Small intestine (tissue), 7 donors: ENCODE data around the gene PRSS21. TPM values are rescaled to one million over a fixed set of nuclear protein-coding genes. Genes with fewer than 3 reads are reported as not detected.

ENCODE experiments used
- DNase-seq, 2 donors: peaks; one replicate each; pipeline versions ENCODE4 v3.0.0 to v3.0.0-alpha.2; 2013
- FAIRE-seq: peaks from 2 replicates; lab custom pipeline; 2012; peaks lifted over from hg19 to GRCh38; lab: Jason Lieb, UNC
- H3K27ac ChIP-seq, 3 donors: one replicate each; pipeline ENCODE4 v1.5.1; 2013; ENCODE audit warnings: low read length in 2 of 3, mild to moderate bottlenecking in 2 of 3, control low read depth in 1 of 3, inconsistent platforms in 1 of 3, low read depth in 1 of 3, moderate library complexity in 1 of 3
- H3K27me3 ChIP-seq, 3 donors: one replicate each; pipeline ENCODE4 v1.6.1; 2013; ENCODE audit warnings: low read length in 3 of 3, inconsistent platforms in 1 of 3; ENCODE audit not compliant: control insufficient read depth in 3 of 3, insufficient read depth in 3 of 3
- H3K36me3 ChIP-seq, 3 donors: one replicate each; pipeline ENCODE4 v1.6.1; 2013; ENCODE audit warnings: low read length in 3 of 3, inconsistent platforms in 1 of 3, low read depth in 1 of 3, mild to moderate bottlenecking in 1 of 3, moderate library complexity in 1 of 3; ENCODE audit not compliant: control insufficient read depth in 3 of 3, insufficient read depth in 2 of 3
- H3K4me1 ChIP-seq, 3 donors: one replicate each; pipeline ENCODE4 v1.6.1; 2013; ENCODE audit warnings: low read length in 2 of 3, inconsistent platforms in 1 of 3, low read depth in 1 of 3, mild to moderate bottlenecking in 1 of 3, moderate library complexity in 1 of 3; ENCODE audit not compliant: control insufficient read depth in 3 of 3, insufficient read depth in 2 of 3
- H3K4me3 ChIP-seq, 3 donors: one replicate each; pipeline ENCODE4 v1.5.1; 2013; ENCODE audit warnings: low read length in 3 of 3, control low read depth in 1 of 3, inconsistent platforms in 1 of 3, low read depth in 1 of 3, mild to moderate bottlenecking in 1 of 3, moderate library complexity in 1 of 3
- H3K9me3 ChIP-seq, 2 donors: one replicate each; pipeline ENCODE4 v1.6.1; 2013; ENCODE audit warnings: low read depth in 1 of 2, low read length in 1 of 2; ENCODE audit not compliant: control insufficient read depth in 2 of 2, insufficient read depth in 1 of 2
- WGBS, 3 donors: extraction: QIAGEN DNeasy Blood & Tissue Kit; methylation state at CpG; one replicate each; pipeline ENCODE4 v1.1.7; 2013; 5-methylcytosine and 5-hydroxymethylcytosine counted together
- polyA plus RNA-seq, 4 donors: library from polyadenylated mRNA; stranded (reverse) in 3 of 4; unstranded in 1 of 4; fragments of 200-250 nt in 3 of 4; fragments of 120-200 nt in 1 of 4; gene quantifications; one replicate each; pipeline versions ENCODE4 v1.2.1 to v1.2.3, GENCODE V29; 2013
- donor health status: healthy with polysubstance abuse.
- donor health status: control.
- donor health status: control.
- donor health status: Bipolar disorder and iron deficiency.
- donor health status: healthy.

PRSS21 gene
- polyA plus RNA-seq, 4 donors = 0.15 to 0.19 TPM; not detected in 2

DNA sequence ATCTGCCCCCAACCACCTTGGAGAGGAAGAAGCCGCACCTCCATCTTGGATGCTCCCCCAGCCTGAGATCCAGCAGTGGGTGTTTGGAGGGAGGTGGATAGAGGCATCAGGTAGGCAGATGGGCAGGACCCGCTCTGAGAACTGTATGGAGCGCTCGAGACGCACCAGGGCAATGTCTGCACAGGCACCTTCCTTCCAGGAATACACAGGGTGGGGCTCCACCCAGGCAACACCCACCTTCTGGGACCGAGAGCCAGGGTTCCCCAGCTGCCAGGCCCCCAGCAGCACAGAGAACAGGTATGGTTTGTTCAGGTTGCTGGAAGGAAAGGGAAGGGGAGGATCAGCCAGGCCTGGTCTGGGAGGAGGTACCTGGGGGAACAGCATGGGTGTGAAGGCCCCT lies 38.5 kb downstream of the PRSS21 start:
- no peak overlapping the region for H3K27ac ChIP-seq
- FAIRE-seq (no peak), DNase-seq (no peak)
- H3K9me3 ChIP-seq = peaks cover 0 to 13% of the 10 kb centered on the region in 2 donors
- peaks cover 0 to 16% (median 3%) of the 10 kb centered on the region in 3 donors for H3K4me1 ChIP-seq
- WGBS, 3 donors = 48 to 77% (median 76%) methylated on average over 6 of the region's 6 CpGs
- no peaks in the 10 kb centered on the region for H3K36me3 ChIP-seq
- H3K27me3 ChIP-seq = peaks cover 0 to 12% (median 12%) of the 10 kb centered on the region in 3 donors
- no peak overlapping the region for H3K4me3 ChIP-seq

- no peak overlapping the region for H3K27ac ChIP-seq
- no peak for FAIRE-seq
- H3K36me3 ChIP-seq = no peaks in the 10 kb centered on the region
- no peak overlapping the region for H3K4me3 ChIP-seq
- H3K27me3 ChIP-seq = peaks cover 0 to 15% (median 12%) of the 10 kb centered on the region in 3 donors
- H3K9me3 ChIP-seq = peaks cover 0 to 19% of the 10 kb centered on the region in 2 donors
- no peak for DNase-seq
- WGBS, 3 donors = 88 to 93% (median 88%) methylated on average over 14 of the region's 14 CpGs
- peaks cover 0 to 16% (median 3%) of the 10 kb centered on the region in 3 donors for H3K4me1 ChIP-seq
Measured at GRCh38 chr16:2856061-2856670, 39.1 kb downstream of the PRSS21 start.

DNA sequence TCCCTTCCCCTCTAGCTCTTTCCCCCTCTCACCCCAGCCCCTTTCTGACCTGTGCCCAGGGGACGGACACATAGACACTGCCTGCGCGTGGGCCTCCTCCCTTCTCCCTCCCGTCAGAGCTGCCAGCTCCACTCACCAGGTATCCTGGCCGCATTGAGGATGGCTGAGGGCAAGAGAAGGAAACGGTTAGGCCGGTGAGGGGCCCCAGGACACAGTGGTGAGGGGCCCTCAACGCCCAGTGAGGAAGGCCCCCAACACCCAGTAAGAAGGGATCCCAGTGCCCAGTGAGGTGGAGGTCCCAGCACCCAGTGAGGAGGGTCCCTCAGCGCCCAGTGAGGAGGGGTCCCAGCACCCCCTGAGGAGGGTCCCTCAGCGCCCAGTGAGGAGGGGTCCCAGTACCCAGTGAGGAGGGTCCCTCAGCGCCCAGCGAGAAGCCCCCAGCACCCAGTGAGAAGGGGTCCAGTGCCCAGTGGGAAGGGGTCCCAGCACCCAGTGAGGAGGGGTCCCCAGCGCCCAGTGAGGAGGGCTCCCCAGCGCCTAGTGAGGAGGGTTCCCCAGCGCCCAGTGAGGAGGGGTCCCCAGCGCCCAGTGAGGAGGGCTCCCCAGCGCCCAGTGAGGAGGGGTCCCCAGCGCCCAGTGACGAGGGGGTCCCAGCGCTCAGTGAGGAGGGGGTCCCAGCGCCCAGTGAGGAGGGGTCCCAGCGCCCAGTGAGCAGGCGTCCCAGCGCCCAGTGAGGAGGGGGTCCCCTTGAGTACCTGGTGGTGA lies 39.8 kb downstream of the PRSS21 start:
- Histone ChIP-seq H3K27ac (no peak overlapping the region), H3K4me1 (peaks cover 0 to 16% (median 3%) of the 10 kb centered on the region in 3 donors), H3K4me3 (peak overlapping the region in 1 of 3 donors; percentile 27), H3K9me3 (peaks cover 0 to 23% of the 10 kb centered on the region in 2 donors), H3K36me3 (no peaks in the 10 kb centered on the region), H3K27me3 (peaks cover 0 to 15% (median 12%) of the 10 kb centered on the region in 3 donors)
- DNase-seq (no peak), FAIRE-seq (no peak)
- WGBS, 3 donors = 79 to 89% (median 82%) methylated on average over 17 to 24 of the region's 24 CpGs

- H3K36me3 ChIP-seq = no peaks in the 10 kb centered on the region
- 2 to 5% (median 4%) methylated on average over 36 to 42 of the region's 42 CpGs for WGBS, 3 donors
- H3K27ac ChIP-seq = peak within 1 kb of the TSS in 2 of 3 donors; percentile 16 to 81
- peaks cover 0 to 23% of the 10 kb centered on the region in 2 donors for H3K9me3 ChIP-seq
- H3K27me3 ChIP-seq = peaks cover 0 to 13% (median 12%) of the 10 kb centered on the region in 3 donors
- FAIRE-seq (no peak), DNase-seq (peak; percentile 53 to 83)
- H3K4me1 ChIP-seq = peaks cover 0 to 16% (median 3%) of the 10 kb centered on the region in 3 donors
- H3K4me3 ChIP-seq = peak within 1 kb of the TSS; percentile 27 to 37 (median 34)
Measured at GRCh38 chr16:2857451-2858244, 40.6 kb downstream of the PRSS21 start, which contains the start of gene PRSS22. TSS of gene PRSS22 (minus strand) at chr16:2858170. CDS start at chr16:2858104, 66 bp downstream.

- Histone ChIP-seq H3K27ac (peak overlapping the region in 2 of 3 donors; percentile 16 to 81), H3K4me3 (peak overlapping the region; percentile 25 to 37 (median 34)), H3K9me3 (peaks cover 0 to 23% of the 10 kb centered on the region in 2 donors), H3K36me3 (no peaks in the 10 kb centered on the region), H3K4me1 (peaks cover 0 to 16% (median 3%) of the 10 kb centered on the region in 3 donors), H3K27me3 (peaks cover 0 to 13% (median 12%) of the 10 kb centered on the region in 3 donors)
- 2 to 13% (median 4%) methylated on average over 18 to 23 of the region's 23 CpGs for WGBS, 3 donors
- DNase-seq (peak; percentile 78 to 92), FAIRE-seq (no peak)
Measured at GRCh38 chr16:2858245-2859025, 41.4 kb downstream of the PRSS21 start.

DNA sequence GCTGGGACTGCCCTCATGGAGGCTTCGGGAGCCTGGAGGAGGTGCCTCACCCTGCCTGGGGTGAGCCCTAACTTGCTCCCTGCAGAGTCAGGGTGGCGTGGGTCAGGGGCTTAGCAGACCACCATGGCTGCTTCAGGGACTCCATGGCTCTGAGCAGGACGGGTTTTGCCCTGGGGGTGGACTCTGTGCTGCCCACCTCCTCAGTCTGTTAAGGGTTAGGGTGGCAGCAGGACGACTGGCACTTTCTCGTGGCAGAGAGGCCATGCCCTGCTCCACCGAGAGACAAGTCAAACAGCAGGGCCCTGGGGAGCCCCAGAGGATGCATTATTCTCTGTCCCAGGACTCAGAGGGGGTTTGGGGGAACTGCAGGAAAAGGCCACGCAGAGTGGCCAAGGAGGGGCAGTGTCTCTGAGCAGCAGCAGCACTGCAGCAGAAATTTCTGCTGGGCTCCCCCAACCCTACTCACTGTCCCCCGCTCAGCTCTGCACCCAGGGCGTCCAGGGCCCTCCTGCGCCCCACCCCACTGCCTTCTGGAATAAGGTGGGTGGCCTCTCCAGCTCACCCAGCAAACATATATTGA lies 42.7 kb downstream of the PRSS21 start:
- Histone ChIP-seq H3K27me3 (peaks cover 0 to 16% (median 13%) of the 10 kb centered on the region in 3 donors), H3K4me3 (no peak overlapping the region), H3K36me3 (no peaks in the 10 kb centered on the region), H3K27ac (no peak overlapping the region), H3K4me1 (peaks cover 0 to 16% (median 3%) of the 10 kb centered on the region in 3 donors), H3K9me3 (peaks cover 0 to 12% of the 10 kb centered on the region in 2 donors)
- DNase-seq (no peak), FAIRE-seq (no peak)
- 79 to 86% (median 84%) methylated on average over 10 of the region's 10 CpGs for WGBS, 3 donors

- FAIRE-seq (no peak), DNase-seq (no peak)
- Histone ChIP-seq H3K9me3 (peaks cover 0 to 10% of the 10 kb centered on the region in 2 donors), H3K27ac (no peak overlapping the region), H3K4me3 (no peak overlapping the region), H3K36me3 (no peaks in the 10 kb centered on the region), H3K27me3 (peaks cover 0 to 23% (median 13%) of the 10 kb centered on the region in 3 donors), H3K4me1 (peaks cover 0 to 16% (median 3%) of the 10 kb centered on the region in 3 donors)
- WGBS, 3 donors = 76 to 83% (median 83%) methylated on average over 8 of the region's 8 CpGs
Measured at GRCh38 chr16:2860826-2861567, 44.0 kb downstream of the PRSS21 start.
